Stimulated activated CD8-positive, alpha-beta memory T cell treated with anti-CD3 and anti-CD28 coated beads, Interleukin-15, amount 100 ng/mL, for 4 hours (primary cell): Measurements from ENCODE around the gene EMILIN1.

Experiments
- DNase-seq, 2 donors: peaks; one replicate each; pipeline ENCODE4 v3.0.0-alpha.2; 2020; ENCODE audit warnings: low read depth in 2 of 2

The EMILIN1 gene

DNA sequence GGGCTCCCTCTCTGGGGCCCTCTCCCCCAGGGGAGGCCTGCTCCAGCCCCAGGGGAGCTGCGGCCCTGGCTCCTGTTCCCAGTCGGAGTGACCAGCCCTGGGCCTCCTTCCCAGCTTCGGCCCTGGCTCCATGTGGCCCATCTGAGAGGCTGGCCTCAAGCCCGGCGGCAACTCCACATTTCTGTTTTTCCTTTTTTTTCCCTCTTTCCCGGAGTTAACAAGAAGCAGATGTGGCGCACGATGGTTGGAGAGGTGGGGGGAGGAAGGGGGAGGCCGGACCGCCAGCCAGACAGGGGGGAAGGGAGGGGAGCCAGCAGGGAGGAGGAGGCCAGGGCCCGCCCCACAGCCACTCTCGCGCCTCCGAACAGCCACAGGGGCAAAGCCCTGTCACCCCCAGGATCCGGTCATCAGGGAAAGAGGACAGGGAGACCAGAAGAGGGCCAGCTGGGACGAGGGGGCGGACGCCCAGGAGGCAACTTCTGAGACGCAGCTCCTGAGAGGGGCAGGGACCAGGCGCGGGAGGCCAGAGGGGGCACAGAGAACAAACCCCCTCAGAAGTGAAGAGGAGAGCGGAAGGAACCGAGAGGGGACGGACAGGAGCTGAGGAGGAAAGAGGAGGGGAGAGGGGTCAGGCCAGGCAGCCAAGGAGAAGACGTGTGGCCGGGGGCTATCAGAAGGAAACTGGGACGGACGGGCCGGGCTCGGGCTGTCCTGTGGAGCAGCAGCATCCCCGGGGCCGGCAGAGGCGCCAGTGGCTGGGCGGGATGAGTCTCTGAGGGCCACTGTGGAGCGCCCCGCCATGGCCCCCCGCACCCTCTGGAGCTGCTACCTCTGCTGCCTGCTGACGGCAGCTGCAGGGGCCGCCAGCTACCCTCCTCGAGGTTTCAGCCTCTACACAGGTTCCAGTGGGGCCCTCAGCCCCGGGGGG is at the start of gene EMILIN1:
EMILIN1 (plus strand) TSS at position 349 of the 928 bp plus-strand sequence; CDS start at position 800, 451 bp downstream.
- no peak for DNase-seq

DNA sequence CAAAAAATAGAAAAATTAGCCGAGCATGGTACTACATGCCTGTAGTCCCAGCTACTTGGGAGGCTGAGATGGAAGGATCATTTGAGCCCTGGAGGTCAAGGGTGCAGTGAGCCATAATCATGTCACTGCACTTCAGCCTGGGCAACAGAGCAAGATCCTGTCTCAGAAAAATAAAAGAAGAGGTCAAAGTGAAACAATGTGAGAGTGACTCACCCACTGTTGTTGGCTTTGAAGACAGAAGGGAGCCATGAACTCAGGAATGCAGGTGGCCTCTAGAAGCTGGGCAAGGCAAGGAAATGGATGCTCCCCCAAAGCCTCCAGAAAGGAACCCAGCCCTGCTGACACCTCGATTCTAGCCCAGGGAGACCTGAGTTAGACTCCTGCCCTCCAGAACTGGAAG is 49.4 kb upstream of the EMILIN1 start:
- no peak for DNase-seq

DNA sequence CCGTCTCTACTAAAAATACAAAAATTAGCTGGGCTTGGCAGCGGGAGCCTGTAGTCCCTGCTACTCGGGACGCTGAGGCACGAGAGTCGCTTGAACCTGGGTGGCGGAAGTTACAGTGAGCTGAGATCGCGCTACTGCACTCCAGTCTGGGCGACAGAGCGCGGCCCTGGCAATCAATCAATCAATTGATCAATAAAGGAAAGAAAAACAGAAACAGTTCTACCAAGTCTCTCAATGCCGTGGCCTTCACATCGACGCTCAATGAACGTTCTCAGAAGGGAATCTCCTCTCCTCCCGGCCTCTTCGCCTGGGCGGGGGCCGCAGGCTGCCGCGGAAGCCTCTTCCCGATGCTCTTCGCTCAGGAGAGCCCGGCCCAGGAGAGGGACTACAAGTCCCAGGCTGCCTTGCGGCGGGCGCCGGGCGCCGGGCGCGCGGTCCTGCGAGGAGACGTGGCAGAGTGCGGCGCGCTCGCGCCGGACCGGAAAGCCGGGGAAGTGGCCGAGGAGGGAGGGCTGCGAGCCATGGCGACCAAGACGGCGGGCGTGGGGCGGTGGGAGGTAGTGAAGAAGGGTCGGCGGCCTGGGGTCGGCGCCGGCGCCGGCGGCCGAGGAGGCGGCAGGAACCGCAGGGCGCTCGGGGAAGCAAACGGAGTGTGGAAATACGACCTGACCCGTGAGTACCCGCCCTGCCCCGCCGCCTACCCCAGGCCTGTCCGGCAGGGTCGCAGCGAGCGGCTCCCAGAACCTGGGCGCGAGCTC is 45.7 kb upstream of the EMILIN1 start, which contains the start of gene TMEM214:
TMEM214 (plus strand) TSS at position 471 of the 758 bp plus-strand sequence; CDS start at position 522, 51 bp downstream.
- DNase-seq = peak; percentile 44 to 64

DNA sequence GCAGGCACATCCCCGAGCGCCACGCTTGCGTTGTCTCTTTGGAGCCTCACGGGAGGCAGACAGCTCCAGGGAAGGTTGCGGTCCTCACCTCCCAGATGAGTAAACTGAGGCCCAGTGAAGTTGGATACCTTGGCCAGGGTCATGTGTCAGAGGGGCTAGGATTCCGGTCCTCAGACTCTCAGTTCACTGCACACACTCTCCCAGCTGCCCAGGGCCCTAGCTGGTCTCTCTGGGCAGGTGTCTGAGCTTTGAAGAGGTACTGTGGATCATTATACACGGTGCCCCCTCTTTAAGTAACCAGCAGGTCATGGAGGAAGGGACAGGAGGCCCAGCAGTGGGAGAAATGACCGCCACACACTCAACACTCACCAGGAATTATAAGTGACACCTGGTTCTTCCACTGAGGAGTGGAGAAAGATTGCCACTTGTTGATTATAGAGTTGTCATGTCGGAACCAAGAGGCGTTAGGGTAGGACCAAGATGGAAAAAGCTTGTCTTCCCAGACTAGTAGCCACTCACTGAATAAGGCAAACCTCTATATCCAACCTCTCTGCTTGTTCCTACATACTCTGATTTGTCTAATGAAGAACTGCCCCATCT is 45.1 kb upstream of the EMILIN1 start:
- no peak for DNase-seq

DNA sequence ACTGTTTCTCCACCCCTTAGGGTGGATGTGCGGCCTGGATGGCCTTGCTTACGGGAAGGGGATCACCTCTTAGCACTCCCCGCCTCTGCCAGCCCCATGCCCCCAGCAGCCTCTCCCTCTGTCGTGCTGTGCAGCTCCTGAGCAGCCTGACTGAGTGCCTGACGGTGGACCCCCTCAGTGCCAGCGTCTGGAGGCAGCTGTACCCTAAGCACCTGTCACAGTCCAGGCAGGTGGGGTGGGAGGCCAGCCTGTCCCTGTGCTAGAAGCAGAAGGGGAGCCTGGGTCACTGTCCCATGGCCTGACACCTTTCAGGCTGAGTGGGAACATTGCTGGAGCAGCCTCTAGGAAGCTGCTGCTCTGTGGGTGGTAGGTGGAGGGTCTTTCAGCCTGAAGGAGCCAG is 40.4 kb upstream of the EMILIN1 start:
- DNase-seq = no peak

DNA sequence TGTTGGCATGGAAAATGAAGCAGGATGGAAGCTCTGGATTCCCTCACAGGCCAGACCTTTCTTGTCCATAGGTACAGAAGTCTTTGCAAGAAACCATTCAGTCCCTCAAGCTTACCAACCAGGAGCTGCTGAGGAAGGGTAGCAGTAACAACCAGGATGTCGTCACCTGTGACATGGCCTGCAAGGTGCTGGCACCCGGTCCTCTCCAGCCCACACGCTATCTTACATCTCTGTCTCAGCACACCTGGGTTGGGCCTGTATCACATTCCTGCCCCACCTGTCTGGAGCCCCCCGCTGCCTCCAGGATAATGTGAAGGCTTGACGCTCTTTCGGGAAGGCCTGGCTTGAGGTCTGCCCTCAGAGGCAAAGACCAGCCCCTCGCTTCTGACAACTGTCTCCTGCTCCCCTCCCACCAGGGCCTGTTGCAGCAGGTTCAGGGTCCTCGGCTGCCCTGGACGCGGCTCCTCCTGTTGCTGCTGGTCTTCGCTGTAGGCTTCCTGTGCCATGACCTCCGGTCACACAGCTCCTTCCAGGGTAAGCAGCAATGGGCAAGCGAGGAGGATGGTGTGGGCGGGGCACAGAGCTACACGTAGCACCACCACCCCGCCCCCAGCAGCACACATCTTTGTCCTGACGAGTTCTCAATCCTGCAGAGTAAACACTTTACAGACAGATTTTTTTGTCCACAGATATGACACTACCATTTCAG is 39.6 kb upstream of the EMILIN1 start:
- no peak for DNase-seq

DNA sequence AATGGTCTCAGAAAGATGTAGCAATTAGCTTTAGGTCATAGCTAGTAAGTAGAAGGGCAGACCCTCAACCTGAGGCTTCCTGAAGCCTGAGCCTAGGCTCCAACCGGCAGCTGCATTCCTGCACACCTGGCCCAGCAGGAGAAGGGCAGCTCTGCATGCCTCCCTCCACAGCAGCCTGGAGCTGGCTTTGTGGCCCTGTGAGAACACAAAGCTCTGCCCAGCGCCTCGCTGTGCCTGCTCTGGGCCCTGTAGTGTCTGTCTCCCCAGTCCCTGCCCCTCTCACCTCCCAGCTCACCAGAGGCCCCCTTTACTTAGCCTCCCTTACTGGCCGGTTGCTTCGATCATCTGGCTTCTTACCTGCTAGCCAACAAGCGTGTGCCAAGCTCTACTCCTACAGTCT is 39.0 kb upstream of the EMILIN1 start:
- DNase-seq = no peak

DNA sequence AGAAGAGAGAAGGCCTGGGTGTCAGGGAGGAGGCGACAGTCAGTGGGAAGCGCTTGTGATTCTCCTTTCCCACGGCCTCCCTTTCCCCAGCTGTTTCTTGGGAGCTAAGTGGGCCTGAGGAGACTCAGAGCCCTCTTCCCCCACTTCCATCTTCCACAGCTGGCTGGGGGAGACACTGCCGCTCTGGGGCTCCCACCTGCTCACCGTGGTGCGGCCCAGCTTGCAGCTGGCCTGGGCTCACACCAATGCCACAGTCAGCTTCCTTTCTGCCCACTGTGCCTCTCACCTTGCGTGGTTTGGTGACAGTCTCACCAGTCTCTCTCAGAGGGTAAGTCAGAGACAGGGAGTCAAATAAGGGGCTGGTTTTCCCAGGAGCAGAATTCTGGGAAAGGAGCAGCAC is 38.5 kb upstream of the EMILIN1 start:
- no peak for DNase-seq

DNA sequence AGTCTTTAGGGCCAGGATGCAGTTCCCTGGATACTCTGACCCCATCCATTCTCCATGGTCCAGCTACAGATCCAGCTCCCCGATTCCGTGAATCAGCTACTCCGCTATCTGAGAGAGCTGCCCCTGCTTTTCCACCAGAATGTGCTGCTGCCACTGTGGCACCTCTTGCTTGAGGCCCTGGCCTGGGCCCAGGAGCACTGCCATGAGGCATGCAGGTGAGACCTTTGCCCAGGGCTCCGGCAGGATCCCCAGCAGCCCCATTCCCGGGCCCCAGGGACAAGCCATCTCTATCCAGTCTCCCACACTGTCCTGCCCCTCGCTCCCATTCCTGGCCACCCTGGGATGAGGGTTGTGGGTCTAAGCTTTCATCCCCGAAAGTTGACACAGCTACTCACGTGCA is 38.1 kb upstream of the EMILIN1 start:
- no peak for DNase-seq

DNA sequence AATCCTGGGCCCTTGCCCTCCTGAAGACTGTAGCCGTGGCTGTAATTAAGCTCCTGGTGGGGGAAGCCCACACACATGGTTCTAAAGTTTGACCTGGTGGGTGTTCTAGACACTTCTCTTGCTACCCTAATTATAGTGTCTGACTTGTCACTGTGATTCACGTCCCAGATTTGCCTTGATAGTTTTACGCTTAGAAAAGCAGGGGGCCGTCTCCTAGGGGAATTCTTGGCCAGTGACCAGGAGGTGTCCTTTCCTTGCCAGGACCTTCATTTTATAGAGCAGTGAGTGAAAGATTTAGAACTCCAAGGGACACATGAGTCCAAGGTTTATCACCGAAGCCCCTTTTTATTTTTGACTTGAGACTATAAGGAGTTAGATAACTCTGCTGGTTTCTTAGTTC is 36.7 kb upstream of the EMILIN1 start:
- DNase-seq = no peak

DNA sequence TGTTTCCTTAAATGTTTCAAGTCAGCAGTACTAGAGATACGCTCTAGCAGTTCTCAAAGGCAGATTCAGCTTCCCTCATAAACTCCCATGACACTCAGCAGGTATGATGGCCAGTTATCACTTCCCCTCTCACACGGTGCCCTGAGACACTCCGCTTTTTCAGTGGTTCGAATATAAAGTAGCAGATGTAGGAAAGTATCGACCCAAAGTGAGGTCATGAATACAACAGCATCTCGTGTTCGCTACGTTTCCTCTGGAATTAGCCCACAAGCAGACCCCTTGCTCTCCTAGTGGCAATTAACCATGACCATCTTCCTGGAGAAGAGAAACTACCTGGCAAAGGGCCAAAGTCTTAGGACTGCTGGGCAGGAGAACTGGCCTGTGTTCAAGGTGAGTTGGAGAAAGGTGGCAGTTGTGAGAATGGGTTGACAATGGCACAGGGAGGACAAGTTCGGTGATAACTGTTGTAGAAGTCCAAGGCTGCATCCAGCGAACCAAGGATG is 36.2 kb upstream of the EMILIN1 start:
- no peak for DNase-seq

DNA sequence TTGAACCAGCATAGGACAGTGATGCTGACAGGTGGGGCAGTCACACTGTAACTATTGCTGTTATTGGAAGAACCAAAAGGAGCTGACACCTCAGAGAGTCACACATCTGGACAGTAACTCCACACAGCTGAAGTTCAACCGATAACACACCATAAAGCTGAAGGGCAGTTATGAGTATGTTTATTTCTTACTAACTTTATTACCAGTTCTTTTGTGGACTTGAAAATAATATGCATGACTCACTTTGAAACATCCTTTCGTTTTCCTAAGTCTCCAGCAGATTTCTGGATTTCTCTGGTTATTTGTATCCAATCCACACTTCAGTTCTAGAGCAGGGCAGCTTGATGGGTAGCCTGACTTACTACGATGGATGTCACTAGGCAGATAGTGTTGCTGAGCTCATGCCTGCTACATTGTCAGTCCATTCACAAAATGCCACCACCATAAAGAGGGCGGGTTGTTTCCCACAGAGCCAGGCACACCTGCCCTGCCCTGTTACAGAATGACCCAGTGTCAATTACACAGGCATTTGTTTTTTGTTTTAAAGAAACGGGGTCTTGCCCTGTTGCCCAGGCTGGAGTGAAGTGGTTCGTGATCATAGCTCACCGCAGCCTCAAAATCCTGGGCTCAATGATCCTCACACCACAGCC is 35.3 kb upstream of the EMILIN1 start:
- no peak for DNase-seq

DNA sequence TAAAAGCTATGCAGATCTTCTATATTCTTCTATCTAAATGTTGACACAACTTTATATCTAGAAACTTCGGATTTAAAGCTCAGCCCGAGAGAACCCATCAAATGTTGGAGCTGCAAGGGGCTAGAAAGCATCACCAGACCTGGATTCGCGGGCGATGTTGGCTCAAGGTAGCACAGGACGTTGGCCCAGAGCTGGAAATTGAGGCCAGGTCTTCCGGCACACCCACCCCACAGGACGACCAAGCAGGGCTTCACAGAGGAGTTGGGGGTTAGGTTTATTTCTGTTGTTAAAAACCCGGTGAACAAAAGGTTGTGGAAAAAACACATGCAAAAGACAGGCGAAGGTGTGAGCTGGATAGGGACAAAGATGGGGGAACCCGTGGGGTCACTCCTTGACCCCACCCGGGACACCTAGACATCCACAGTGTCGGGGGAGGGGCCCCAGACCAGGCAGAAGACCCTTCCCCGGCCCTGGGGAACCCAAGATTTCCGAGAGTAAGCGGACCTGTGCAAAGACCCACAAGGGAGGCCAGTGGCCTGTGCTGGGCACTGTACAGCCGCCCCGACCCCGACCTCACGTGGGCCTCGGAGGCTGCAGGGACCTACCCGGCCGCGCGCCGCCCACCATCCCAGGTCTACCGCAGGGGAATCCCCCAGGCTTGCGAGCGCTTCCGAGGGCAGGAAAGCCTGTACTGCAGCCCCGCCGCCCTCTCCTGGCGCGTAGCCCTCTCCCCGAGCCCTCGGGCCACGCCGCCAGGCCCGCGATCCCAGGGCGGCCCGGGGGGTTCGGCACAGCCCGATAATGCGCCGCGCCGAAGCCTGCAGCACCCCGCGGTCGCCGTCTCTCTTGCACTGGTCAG is 28.8 kb upstream of the EMILIN1 start:
- DNase-seq = peak; percentile 39 to 58

DNA sequence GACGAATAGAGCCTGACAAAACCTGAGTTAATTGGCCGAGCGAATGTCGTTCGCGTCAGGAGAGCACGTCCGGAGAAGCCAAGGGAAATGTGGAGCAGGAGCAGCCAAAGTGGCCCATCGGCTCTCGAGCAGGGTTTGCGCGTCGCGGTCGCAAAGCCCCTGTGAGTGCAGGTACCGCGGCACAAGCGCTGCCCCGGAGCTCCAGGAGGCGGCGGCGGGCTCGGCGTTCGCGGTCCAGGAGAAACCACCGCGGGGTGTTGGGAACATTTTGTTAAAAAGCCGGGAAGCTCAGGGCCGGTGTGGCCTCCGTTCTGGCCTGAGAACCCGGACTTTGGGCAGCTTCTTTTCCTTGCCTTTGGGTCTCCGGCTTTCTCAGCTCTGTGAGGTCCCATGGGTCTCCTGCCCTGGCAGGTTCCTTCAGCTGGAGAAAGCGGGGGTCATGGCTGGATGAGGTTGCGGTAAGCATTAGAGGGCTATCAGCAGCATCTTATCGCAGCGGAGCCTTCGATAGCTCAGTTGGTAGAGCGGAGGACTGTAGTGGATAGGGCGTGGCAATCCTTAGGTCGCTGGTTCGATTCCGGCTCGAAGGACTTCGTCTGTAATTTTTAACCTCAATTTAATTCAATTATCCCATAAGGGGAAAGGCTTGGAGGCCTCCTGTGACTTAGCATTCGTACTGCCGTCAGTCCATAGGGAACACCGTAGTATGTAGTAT is 28.0 kb upstream of the EMILIN1 start:
- peak; percentile 76 to 80 for DNase-seq

DNA sequence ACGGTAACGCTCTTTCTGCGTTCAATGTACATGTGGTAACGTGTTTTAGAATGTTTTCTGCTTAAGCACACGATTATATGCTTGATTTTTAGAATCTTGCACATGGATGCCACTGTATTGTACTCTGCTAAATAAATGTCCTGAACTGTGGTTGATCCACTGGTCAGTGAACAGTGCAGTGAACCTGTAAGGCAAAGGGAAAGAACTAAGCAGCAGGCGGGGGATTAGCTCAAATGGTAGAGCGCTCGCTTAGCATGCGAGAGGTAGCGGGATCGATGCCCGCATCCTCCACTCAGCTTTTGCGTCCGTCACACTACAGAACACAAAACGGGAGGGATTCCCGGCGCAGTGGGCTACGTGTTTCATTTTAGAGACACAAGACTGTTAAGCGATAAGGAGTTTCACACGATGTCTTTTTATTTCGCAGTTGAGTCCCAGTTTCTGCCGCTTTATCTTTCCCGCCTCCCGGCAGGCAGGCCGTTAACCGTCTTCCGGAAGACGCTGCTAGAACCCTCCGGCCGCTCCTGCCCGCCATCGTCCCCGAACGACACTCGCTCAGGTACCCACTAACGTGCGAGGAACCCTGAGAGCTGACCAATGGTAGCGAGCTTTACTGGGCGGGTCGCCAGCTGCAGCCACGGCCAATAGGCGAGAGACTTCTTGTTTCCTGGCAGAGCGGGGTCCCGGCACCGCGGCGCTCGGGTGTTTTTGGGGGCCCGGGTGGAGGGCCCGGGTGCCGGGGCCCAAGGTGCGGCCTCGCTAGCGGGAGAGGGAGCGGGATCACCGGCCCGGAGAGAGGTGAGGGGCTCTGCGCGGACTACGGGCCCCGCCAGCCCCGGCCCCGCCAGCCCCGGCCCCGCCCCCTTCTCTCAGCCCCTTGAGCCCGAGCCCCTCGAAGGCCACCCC is 27.2 kb upstream of the EMILIN1 start, which contains the start of gene AGBL5:
AGBL5 (plus strand) TSS at position 673 of the 906 bp plus-strand sequence. CDS start 1,291 bp downstream, outside the sequence.
- DNase-seq = peak; percentile 91

DNA sequence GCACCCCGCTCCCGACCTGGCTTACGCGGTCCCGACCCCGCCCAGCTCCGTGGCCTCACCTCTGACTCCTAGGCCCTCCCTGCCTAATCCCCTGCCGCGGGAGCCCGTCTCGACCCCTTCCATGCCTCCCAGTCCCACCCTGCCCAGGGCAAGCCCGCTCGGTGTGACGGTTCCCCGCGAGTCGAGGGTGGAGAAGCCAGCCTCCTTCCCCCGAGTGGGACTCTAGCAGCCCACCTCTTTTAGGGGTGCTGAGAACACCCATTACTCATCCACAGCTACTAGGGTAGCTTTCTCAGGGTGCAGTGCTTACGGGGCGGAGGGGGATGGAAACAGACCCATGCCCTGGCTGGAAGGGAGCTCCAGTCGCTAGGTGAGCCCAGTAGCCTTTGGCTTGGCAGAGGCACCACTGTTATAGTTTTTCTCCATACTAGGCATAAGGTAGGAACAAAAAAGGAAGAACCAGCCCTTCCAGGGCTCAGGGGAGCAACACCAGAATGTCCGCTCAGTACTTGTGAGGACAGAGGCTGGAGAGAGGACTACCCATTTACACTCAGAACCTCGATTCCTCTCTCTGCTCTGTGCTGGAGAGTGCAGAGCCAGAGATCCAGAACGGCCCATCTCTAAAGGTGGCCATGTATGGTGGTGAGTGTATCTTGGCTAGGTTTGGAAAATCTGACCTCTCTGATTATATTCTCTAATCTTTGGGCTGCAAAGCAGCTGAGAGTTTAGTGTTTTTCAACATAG is 26.3 kb upstream of the EMILIN1 start:
- DNase-seq = peak in 1 of 2 donors; percentile 34

DNA sequence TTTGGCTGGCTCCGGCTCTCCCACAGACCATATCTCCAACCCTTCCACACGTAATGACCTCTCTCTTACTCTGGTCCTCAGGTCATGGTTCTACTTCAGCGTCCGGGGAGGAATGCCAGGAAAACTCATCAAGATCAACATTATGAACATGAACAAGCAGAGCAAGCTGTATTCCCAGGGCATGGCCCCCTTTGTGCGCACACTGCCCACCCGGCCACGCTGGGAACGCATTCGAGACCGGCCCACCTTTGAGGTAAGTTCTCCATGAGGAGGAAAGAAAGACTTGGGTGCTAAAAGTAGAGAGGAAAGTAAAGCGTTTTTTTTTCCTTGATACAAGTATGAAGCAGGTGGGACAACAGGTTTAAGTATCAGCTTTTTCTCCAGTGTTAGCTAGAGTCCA is 25.1 kb upstream of the EMILIN1 start:
- DNase-seq = no peak
